ENCODE data around the gene MUC20. TPM values are rescaled to one million over a fixed set of nuclear protein-coding genes. Genes with fewer than 3 reads are reported as not detected.

The MUC20 gene
- total and polyA plus RNA-seq, 2 of the 8 experiments (the other 6 are each of a cell fraction or from before 2014, with no cell fraction given) = 0.24 to 0.26 TPM

- H3K79me2 ChIP-seq (ENCODE audit: control insufficient read depth in 1 of 2, insufficient read depth in 2 of 2, low read length in 2 of 2) = no peaks in the 10 kb centered on the region
- no peak overlapping the region for H2BK5ac ChIP-seq (ENCODE audit: low read depth, low read length)
- WGBS, 2 experiments (ENCODE audit: extremely low coverage in 1 of 2, insufficient coverage in 1 of 2, insufficient read length in 1 of 2, insufficient replicate concordance in 2 of 2, low coverage in 1 of 2, low lambda C conversion rate in 2 of 2, missing lambda C conversion rate in 1 of 2) = 84% methylated on average over 8 of the region's 8 CpGs; no CpG with 5 or more reads in 1 of the 2 experiments
- no peak overlapping the region for H2BK20ac ChIP-seq (ENCODE audit: low read length)
- H2BK12ac ChIP-seq (ENCODE audit: low read depth, low read length) = no peak overlapping the region
- no peak overlapping the region for H2AK5ac ChIP-seq (ENCODE audit: low read depth, low read length)
- no peak overlapping the region for H3K18ac ChIP-seq (ENCODE audit: extremely low read depth, low read length)
- no peaks in the 10 kb centered on the region for H4K20me1 ChIP-seq (replicated peaks in 1 of 2; ENCODE audit: control insufficient read depth in 1 of 2, insufficient read depth in 2 of 2, low read length in 2 of 2)
- ChIA-PET POLR2A (ENCODE audit: partially characterized antibody) (no interaction called here), CTCF (ENCODE audit: partially characterized antibody) (interaction anchor here (1.0 kb wide), 1 partner anchor 137 kb away, joined by 3 read pairs; no protein-coding TSS in a partner anchor)
- no peak overlapping the region for H3K23ac ChIP-seq (ENCODE audit: insufficient read length)
- no peak overlapping the region for H2BK15ac ChIP-seq (ENCODE audit: low read length)
- no peak overlapping the region for H4K5ac ChIP-seq (ENCODE audit: insufficient read length, low read depth, low read length)
- H3K27ac ChIP-seq (ENCODE audit: low read depth, low read length) = no peak overlapping the region
- no peak overlapping the region for H3K4ac ChIP-seq (replicated peaks; ENCODE audit: insufficient read length, low read depth, low read length)
- FAIRE-seq (no peak), DNase-seq (ENCODE audit: low read depth in 1 of 2, low spot score in 2 of 2) (no peak)
- H3K4me3 ChIP-seq (ENCODE audit: extremely low read depth in 1 of 4, insufficient read depth in 2 of 4, low read depth in 3 of 4, low read length in 4 of 4) = no peak overlapping the region
- H3K36me3 ChIP-seq (ENCODE audit: control insufficient read depth in 2 of 4, insufficient read depth in 4 of 4, low read length in 3 of 4) = no peaks in the 10 kb centered on the region
- H3K9me3 ChIP-seq (ENCODE audit: insufficient read depth in 2 of 2, low read depth in 1 of 2, low read length in 1 of 2) = no peaks in the 10 kb centered on the region
- H2BK120ac ChIP-seq (replicated peaks; ENCODE audit: low read depth, low read length) = no peak overlapping the region
- H3K4me1 ChIP-seq (replicated peaks in 1 of 4; ENCODE audit: control insufficient read depth in 3 of 4, insufficient read depth in 4 of 4, low read length in 3 of 4) = peaks cover 0 to 10% (median 5%) of the 10 kb centered on the region in 4 experiments; a peak in 3 of 7 replicates
- H3K9ac ChIP-seq (replicated peaks in 1 of 4; ENCODE audit: extremely low read depth in 1 of 4, low read depth in 3 of 4, low read length in 3 of 4) = no peak overlapping the region
- H3K4me2 ChIP-seq (ENCODE audit: insufficient read depth in 1 of 2, low read depth in 2 of 2, low read length in 2 of 2) = no peak overlapping the region
- no peaks in the 10 kb centered on the region; a peak in 1 of 7 replicates for H3K27me3 ChIP-seq (replicated peaks in 1 of 4; ENCODE audit: control insufficient read depth in 3 of 4, extremely low read depth in 1 of 4, insufficient read depth in 3 of 4, low read length in 3 of 4)
- no peak overlapping the region for H4K91ac ChIP-seq (replicated peaks; ENCODE audit: insufficient read length, low read length)
- H3K14ac ChIP-seq (ENCODE audit: insufficient read length) = no peak overlapping the region
- TF ChIP-seq HDAC2 (IDR thresholded peaks at IDR 0.05; ENCODE audit: borderline replicate concordance in 1 of 2, low read depth in 2 of 2, low read length in 2 of 2) (no peak), TAF1 (IDR thresholded peaks at IDR 0.05; ENCODE audit: low read depth, low read length) (no peak), EZH2 (IDR thresholded peaks at IDR 0.05; ENCODE audit: low read depth, low read length, severe bottlenecking) (no peak), SAP30 (IDR thresholded peaks at IDR 0.05; ENCODE audit: insufficient read depth, insufficient replicate concordance, low read length) (no peak), CBX5 (IDR thresholded peaks at IDR 0.05; ENCODE audit: low read depth, low read length) (no peak), TBP (IDR thresholded peaks at IDR 0.05; ENCODE audit: low read depth, low read length) (no peak)
- H3K56ac ChIP-seq (replicated peaks; ENCODE audit: insufficient read length, low read depth, low read length) = no peak overlapping the region
- H4K8ac ChIP-seq (ENCODE audit: extremely low read depth, insufficient read depth, low read length) = no peak overlapping the region
- H3K79me1 ChIP-seq (ENCODE audit: low read depth, low read length) = no peaks in the 10 kb centered on the region
- no peak overlapping the region for H2AFZ ChIP-seq (ENCODE audit: low read length)
- H3K23me2 ChIP-seq (ENCODE audit: low read depth, low read length) = no peaks in the 10 kb centered on the region
These were observed 36.6 kb downstream of the MUC20 start for GRCh38 chr3:195757438-195757770.

All from H1 (cell line).